Stimulated activated CD8-positive, alpha-beta memory T cell treated with anti-CD3 and anti-CD28 coated beads, Interleukin-15, amount 100 ng/mL, for 1 hour (primary cell): ENCODE results near the gene HASPIN.
A peak's percentile ranks its signal among the peaks of the same experiment; 100 is the strongest.

Source experiments
- DNase-seq: peaks from one replicate; pipeline ENCODE4 v3.0.0-alpha.2; 2020; ENCODE audit warnings: low read depth

The HASPIN gene

DNA sequence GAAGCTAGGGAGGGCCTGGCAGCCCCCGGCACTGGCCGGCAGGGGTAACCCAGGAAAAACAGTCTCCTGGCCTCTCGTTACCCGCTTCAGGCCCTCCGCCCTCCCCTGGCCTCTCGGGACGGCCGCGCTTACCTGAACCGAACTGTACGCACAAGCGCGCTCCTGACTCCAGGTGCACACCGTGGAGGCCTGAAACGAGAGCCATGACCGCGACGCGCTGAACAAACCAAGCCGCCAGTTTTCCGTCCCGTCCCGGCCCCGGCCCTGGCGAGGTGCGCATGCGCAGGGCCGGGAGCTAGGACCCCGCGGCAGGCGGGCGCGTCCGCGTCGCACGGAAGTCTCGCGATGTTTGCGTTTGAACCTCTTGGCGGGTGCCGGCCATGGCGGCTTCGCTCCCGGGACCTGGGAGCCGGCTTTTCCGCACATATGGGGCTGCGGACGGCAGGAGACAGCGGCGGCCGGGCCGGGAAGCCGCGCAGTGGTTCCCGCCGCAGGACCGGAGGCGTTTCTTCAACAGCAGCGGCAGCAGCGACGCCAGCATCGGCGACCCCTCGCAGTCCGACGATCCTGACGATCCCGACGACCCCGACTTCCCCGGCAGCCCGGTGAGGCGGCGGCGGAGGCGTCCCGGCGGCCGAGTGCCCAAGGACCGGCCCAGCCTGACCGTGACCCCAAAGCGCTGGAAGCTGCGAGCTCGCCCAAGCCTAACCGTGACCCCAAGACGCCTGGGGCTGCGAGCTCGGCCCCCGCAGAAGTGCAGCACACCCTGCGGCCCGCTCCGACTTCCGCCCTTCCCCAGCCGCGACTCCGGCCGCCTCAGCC lies at the start of gene HASPIN:
Gene HASPIN, plus strand, starts transcription at position 348 of the 822 bp plus-strand sequence. Its CDS starts 33 bp downstream, at position 381.
- peak; percentile 77 for DNase-seq

GRCh38 chr17:3675886-3676285 lies 47.8 kb upstream of the HASPIN start:
- no peak for DNase-seq

- DNase-seq, result no peak
Measured at GRCh38 chr17:3678095-3678820, 45.4 kb upstream of the HASPIN start.

DNA sequence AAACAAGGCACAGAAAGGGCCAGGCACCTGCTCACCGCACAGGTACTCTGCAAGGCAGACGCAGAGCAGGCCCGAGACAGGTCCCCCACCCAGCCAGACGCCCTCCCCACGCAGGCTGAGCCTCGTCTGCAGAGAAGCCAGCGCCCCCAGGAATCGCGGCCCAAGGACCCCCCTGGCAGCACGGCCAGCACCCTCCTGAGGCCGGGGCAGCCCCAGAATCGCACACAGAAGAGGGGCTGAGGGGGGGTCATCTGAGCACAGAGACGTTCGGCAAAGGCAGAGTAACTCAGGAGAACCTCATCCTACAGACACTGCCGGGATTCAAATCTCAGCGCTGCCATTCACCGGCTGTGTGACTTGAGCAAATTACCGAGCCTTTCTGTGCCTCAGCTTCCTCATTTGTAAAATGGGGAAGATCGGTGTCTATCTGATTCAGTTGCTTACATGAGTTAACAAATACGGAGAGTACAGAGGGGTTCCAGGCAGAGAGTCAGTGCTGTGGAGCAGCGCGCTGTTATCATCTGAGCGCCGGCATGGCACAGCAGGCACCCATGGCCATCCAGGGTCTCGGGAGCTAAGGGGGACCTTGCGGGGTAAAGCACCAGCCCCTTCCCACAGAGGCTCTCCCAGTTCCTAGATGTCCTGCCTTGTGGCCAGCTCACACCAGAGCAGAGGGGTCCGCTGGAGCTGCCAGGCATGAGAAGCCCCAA lies 44.7 kb upstream of the HASPIN start:
- no peak for DNase-seq

GRCh38 chr17:3679531-3680126 lies 44.1 kb upstream of the HASPIN start:
- no peak for DNase-seq

- DNase-seq, result no peak
Measured at GRCh38 chr17:3681057-3681456, 42.6 kb upstream of the HASPIN start.

DNA sequence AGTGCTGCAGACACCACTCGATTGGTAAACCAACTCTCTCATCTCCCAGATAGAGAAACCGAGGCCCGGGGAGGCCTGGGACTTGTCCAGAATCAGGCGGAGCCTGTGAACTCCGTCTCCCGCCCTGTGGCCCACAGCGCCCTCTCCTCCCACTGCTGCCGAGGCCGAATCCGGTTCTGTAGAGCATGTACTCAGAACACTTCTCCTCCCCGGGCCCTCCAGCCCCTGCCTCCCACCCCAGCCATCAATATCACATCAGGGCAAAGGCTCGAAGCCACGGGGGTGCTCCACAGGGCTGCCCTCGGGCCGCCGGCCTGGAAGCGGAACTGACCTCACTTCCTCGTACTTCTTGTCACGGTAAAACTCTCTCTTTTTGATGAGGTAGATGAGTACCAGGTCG lies 42.1 kb upstream of the HASPIN start:
- DNase-seq, result no peak

DNA sequence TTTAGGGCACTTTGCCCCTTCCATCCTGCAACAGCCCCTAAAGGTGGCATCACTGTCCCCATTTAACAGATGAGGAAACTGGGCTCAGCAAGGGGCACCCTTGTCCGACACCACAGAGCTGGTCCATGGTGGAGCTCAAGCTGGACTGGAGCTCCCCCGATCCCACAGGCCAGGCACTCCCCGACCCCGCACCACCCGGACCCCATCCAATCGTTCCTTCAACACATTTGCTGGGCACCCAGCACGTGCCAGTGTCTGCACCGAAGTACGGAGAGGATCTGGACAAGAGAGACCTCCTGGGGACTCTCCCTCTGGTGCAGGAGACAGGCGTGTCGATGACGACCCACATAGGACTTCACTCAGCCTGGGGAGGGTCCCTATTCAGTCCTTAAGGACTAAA lies 41.7 kb upstream of the HASPIN start:
- DNase-seq, result no peak

DNA sequence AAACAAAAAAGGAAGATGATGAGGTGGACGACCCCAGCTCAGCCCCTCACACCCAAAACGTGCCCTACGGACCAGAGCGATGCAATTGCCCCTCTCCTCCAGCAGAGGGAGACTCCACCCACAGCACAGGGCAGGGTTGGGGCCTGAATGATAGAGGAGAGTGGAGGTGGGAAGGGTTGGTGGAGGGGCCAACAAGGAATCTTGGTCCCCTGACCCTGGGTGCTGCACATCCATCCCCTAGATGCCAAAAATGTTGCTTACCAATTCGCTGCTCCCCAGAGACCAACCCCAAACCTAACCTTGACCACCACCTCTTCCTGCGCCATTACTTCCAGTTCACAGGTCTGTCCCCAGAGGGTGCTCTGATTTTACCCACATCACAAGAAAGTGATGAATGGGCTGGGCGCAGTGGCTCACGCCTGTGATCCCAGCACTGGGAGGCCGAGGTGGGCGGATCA lies 40.6 kb upstream of the HASPIN start:
- DNase-seq, result peak; percentile 41

GRCh38 chr17:3685174-3685573 lies 38.5 kb upstream of the HASPIN start:
- DNase-seq, result no peak

DNA sequence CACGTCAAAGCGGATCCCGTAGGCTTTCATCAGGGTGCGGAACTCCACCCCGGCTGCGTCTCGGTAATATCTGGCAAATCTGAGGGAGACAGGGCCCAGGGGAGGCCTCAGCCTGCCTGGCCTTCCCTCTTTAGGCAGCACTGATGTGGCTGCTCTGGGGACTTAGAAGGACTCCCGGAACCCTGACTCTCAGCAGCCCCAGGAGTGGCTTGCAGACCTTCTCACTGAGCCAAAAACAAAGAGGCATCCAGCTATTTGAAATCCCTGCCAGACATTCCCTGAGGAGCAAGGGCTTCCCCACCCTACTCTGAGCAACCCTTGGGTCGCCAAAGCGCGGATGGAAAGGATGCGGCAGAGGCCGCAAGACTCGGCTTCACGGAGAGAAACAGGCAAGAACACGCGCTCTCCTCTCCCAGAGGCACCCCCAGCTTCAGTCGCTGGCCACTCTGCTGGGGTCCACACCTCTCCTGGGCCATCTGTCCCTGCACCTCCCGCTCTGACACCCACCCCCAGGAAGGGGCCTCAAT lies 35.6 kb upstream of the HASPIN start:
- DNase-seq, result no peak

DNA sequence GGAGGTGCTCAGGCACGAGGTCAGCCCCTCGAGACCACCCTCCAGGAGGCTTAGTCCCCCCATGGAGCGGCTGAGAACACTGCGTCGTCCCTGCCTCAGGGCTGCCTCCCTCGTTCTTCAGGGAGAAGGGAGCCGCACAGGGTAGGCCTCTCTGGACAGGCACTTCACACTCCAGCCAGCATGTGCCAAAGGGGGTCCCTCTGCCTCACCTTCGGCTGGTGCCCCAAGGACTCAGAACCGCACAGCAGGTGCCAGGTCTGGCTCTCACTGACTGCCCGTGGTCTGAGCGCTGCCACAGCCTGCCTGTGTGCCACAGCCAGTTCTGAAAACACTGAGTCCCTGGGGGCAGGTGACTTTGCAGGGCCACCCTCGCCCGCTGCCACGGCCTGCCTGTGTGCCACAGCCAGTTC lies 34.8 kb upstream of the HASPIN start:
- no peak for DNase-seq

DNA sequence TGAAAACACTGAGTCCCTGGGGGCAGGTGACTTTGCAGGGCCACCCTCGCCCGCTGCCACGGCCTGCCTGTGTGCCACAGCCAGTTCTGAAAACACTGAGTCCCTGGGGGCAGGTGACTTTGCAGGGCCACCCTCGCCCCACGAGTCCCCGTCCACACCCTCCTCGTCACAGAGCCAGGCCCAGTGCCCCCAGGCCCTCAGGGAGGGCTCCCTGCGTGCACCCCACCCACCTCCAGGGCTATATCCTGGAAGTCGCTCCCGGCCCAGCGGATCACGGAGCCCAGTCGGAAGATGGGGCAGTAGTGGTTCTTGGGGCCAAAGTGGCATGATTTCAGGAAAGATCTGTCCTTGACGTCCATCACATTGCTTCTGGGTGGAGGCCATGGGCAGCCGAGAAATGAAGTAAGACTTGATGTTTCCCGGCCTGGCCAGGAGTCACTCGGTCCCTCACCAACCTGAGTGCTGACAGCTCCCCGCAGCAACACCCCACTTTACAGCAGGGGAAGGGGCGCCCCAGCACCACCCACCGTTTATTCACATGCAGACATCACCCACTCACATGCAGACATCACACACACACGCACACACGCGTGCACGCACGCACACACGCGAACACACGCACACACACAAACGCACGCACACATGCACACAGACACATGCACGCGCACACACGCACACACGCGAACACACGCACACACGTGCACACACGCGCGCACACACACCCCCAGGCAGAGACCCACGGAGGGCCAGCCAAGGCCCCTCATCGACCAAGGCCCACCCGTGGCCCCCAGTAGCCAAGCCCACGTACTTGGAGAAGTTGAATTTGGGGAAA lies 34.2 kb upstream of the HASPIN start:
- no peak for DNase-seq

DNA sequence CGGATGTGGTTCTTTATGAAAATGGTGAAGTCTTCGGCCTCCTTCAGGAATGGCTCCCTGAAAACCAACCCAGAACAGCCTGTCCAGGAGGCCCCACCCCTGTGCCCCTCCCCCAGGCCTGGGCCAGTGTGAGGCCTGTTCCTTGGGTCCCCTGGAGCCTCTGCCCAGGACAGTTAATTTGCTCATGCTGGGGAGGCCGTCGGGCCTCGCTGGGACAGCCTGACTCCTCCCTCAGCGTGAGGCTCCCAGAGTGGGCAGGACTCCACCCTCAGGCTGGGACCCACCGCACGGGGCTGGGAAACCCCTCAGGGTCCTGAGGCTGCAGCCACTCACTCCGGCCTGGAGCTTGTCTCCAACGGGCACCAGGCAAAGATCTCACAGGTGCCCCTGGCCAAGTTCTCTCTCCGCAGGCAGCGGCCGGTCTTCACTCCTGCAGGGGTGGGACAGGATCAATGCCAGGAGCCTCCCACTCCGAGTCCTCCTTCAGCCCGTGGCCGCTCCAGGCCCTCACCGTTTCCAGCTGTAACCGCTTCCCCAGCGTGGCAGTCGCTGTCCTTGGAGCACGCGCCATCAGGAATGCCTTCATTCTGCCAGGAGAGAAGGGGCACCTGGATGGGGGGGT lies 33.5 kb upstream of the HASPIN start:
- no peak for DNase-seq

DNA sequence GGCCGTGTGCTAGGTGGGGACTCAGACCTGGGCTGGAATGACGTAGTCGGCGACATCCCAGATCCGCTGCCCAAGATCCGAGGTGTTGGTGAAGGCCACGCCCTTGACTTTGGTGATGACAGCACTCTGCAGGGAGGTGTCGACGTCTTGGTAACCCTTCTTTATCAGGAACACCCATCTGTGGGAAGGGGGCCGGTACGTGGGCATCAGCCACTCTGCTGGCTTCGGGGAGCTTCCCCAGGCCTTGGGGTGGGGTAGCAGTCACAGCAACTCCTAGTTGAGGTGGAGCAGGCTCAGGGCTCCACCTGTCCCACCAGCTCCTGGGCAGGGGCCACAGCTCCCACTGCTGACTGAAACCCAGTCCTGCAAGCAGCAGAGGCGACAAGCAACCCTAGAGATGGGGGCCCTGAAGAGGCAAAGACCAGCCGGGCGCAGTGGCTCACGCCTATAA lies 32.1 kb upstream of the HASPIN start:
- no peak for DNase-seq

DNA sequence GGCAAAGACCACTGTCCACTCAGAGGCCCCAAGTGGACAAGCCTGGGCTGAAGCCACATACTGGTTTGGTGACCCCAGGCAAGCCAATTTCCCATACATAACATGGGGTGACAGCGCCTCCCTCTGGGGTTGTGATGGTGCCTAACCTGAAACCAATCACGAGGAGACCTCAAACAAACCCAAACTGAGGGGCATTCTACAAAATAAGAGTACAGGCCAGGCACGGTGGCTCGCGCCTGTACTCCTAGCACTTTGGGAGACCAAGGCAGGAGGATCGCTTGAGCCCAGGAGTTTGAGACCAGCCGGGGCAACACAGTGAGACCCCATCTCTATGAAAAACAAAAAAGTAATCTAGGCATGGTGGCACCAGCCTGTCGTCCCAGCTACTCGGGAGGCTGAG lies 31.4 kb upstream of the HASPIN start:
- no peak for DNase-seq

DNA sequence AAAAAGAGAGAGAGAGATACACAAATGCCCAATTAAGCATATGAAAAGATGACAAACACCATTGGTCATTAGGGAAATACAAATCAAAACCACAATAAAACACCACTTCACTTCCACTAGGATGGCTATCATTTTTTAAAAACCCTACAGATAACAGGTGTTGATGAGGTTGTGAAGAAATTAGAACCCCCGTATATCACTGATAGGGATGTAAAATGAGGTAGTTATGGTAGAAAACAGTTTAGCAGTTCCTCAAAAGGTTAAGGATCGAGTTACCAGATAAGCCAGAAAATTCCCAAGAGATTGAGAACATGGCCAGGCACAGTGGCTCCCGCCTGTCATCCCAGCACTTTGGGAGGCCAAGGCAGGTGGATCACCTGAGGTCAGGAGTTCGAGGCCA lies 30.6 kb upstream of the HASPIN start:
- DNase-seq, result no peak

- DNase-seq, result no peak
Measured at GRCh38 chr17:3693829-3694231, 29.9 kb upstream of the HASPIN start.

DNA sequence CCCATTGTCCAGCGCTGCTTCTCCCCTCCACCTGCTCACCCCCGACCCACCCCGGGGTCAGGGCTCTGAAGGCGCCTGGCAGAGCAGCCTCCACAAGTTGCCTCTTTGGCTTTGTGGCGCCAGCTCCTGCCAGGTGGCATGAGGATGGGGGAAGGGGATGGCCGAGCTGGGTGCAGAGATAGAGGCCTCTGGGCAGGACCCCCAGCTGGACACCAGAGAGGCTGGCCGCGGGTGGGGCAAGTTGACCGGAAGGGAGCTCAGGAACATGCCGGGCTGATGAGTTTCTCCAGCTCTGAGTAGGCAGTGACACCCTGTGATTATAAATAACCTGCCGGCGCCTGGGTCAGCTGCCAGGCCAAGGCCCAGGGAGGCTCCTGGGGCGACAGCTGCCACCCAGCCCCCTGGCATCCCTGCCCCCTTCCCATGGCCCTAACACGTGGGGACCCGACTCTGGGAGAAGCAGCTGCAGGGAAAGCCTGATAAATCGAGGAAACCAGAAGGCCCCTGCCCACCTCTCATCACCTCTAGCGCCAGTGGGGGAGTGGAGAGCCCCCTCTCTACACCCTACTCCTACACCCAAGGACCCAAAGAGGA lies 28.5 kb upstream of the HASPIN start:
- DNase-seq, result no peak

- DNase-seq, result no peak
Measured at GRCh38 chr17:3695723-3696411, 27.8 kb upstream of the HASPIN start, which contains the start of gene P2RX5. Gene P2RX5 (minus strand): TSS chr17:3696155. CDS start chr17:3696005, 150 bp downstream.
